DND-41 (cell line): ENCODE results near the gene SLC10A1.

Source experiments
- ATAC-seq: fragments of 200-7000 bp; cut with Tn5 transposase; 3 replicates; pipeline ENCODE4 v1.9.1; 2021; ENCODE audit warnings: low read depth; ENCODE audit not compliant: insufficient read depth
- DNase-seq: peaks from one replicate; pipeline ENCODE4 v3.0.0-alpha.2; 2020
- H2AFZ ChIP-seq: 2 replicates; pipeline ENCODE4 v1.6.0; 2012; ENCODE audit warnings: low read depth, low read length
- H3K27ac ChIP-seq: 2 replicates; pipeline ENCODE4 v1.5.1; 2012; ENCODE audit warnings: low read length, inconsistent platforms
- H3K27me3 ChIP-seq: fragments of 200-600 bp; sonication (generic); 2 replicates; pipeline ENCODE4 v1.6.0; 2012; ENCODE audit warnings: low read length, mild to moderate bottlenecking, inconsistent platforms; ENCODE audit not compliant: insufficient read depth, poor library complexity
- H3K36me3 ChIP-seq: 2 replicates; pipeline ENCODE4 v1.5.1; 2012; ENCODE audit warnings: low read length, inconsistent platforms; ENCODE audit not compliant: insufficient read depth
- H3K4me1 ChIP-seq: 2 replicates; pipeline ENCODE4 v1.5.1; 2012; ENCODE audit warnings: mild to moderate bottlenecking, low read length; ENCODE audit not compliant: insufficient read depth
- H3K4me2 ChIP-seq: 2 replicates; pipeline ENCODE4 v1.6.0; 2012; ENCODE audit warnings: mild to moderate bottlenecking, moderate library complexity, low read length, inconsistent platforms; ENCODE audit not compliant: insufficient read depth
- H3K4me3 ChIP-seq, 2 experiments: fragments of 200-600 bp in 1 of 2; shearing (Covaris generic) in 1 of 2; 2 replicates each; pipeline ENCODE4 v1.5.1; 2012 to 2016; ENCODE audit warnings: inconsistent platforms in 2 of 2, low read length in 2 of 2, mild to moderate bottlenecking in 2 of 2, low read depth in 1 of 2, moderate library complexity in 1 of 2
- H3K79me2 ChIP-seq: 2 replicates; pipeline ENCODE4 v1.6.0; 2012; ENCODE audit warnings: low read length, inconsistent platforms; ENCODE audit not compliant: insufficient read depth
- H3K9ac ChIP-seq: 2 replicates; pipeline ENCODE4 v1.6.0; 2012; ENCODE audit warnings: low read depth, mild to moderate bottlenecking, inconsistent platforms, low read length, moderate library complexity
- H3K9me3 ChIP-seq: 2 replicates; pipeline ENCODE4 v1.5.1; 2012; ENCODE audit warnings: low read length, moderate library complexity, mild to moderate bottlenecking, inconsistent platforms; ENCODE audit not compliant: insufficient read depth, severe bottlenecking
- H4K20me1 ChIP-seq: 2 replicates; pipeline ENCODE4 v1.6.0; 2012; ENCODE audit warnings: low read length; ENCODE audit not compliant: insufficient read depth
- EZH2 ChIP-seq: IDR thresholded peaks from 3 replicates; pipeline ENCODE4 v1.6.1; 2012; ENCODE audit warnings: borderline replicate concordance, low read depth, mild to moderate bottlenecking, moderate library complexity, low read length, inconsistent platforms; ENCODE audit not compliant: severe bottlenecking
- TF ChIP-seq, protein P1 (sequence below): IDR thresholded peaks from 2 replicates; pipeline ENCODE4 v1.5.1; 2012; ENCODE audit warnings: borderline replicate concordance, low read length, moderate library complexity, mild to moderate bottlenecking; ENCODE audit not compliant: poor library complexity, severe bottlenecking; ENCODE audit errors: extremely low read depth

The SLC10A1 gene

DNA sequence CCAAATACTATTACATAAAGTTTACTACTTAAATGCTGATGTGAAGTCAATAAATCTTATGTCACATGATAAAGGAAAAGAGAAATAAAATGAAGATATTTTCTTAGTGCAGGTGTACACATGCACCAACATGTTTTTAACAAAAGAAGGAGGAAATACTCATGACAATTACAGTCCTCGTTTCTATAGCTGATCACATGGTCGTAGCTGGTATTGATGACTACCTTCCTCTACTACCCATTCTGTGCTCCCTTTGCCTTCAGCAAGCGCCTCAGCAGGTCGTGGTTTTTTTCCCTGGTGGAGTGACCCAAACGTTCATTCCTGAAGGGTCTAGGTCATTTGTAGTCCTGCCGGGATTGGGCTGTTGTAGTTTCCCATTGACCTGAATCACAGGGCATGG, 25.4 kb upstream of the SLC10A1 start:
- TF ChIP-seq, protein P1, sequence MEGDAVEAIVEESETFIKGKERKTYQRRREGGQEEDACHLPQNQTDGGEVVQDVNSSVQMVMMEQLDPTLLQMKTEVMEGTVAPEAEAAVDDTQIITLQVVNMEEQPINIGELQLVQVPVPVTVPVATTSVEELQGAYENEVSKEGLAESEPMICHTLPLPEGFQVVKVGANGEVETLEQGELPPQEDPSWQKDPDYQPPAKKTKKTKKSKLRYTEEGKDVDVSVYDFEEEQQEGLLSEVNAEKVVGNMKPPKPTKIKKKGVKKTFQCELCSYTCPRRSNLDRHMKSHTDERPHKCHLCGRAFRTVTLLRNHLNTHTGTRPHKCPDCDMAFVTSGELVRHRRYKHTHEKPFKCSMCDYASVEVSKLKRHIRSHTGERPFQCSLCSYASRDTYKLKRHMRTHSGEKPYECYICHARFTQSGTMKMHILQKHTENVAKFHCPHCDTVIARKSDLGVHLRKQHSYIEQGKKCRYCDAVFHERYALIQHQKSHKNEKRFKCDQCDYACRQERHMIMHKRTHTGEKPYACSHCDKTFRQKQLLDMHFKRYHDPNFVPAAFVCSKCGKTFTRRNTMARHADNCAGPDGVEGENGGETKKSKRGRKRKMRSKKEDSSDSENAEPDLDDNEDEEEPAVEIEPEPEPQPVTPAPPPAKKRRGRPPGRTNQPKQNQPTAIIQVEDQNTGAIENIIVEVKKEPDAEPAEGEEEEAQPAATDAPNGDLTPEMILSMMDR: no peak
- no peak for TF ChIP-seq EZH2
- no peak overlapping the region for H3K27ac ChIP-seq
- H2AFZ ChIP-seq: no peak overlapping the region
- no peaks in the 10 kb centered on the region for H3K79me2 ChIP-seq
- no peak overlapping the region for H3K4me2 ChIP-seq
- no peaks in the 10 kb centered on the region for H3K36me3 ChIP-seq
- H4K20me1 ChIP-seq: no peaks in the 10 kb centered on the region
- H3K4me3 ChIP-seq: no peak overlapping the region
- no peaks in the 10 kb centered on the region for H3K4me1 ChIP-seq
- H3K27me3 ChIP-seq: peaks cover 7% of the 10 kb centered on the region
- no peak overlapping the region for H3K9ac ChIP-seq
- ATAC-seq (no peak), DNase-seq (no peak)
- no peaks in the 10 kb centered on the region for H3K9me3 ChIP-seq

DNA sequence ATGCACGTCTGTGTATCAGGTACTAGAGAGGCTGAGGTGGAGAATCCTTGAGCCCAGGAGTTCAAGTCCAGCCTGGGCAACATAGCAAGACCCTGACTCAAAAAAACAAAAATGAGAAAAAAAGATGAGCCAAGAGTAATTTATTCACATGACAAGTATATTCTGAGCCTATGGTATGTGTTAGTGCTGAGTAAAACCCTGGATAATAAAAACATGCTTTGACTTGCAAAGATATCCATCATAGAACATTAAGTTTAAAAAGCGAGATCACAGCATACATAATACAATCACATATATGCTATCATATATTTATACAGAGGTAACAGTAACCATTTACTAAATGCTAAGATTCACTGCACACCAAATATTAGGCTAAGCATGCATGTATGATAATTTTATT, 23.9 kb upstream of the SLC10A1 start:
- ATAC-seq: no peak
- TF ChIP-seq, protein P1: no peak
- TF ChIP-seq EZH2: no peak
- H4K20me1 ChIP-seq: no peaks in the 10 kb centered on the region

DNA sequence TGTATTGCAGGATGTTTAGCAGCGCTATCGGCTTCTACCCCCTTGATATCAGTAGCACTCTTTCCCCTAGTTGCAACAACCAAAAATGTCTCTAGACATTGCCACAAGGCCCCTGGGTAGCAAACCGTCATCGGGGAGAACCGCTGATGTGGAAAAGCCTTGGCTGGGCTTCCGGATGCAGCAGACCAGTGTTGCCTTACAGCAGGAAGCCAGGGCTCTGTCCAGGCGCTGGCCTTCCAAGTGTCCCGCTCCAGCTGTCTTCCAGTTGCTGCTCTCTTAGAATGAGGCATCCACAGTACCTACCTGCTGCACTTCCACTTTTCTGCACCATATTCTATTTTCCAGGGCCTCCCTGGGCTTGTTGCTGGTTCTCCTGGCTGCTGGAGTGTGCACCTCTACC, 22.6 kb upstream of the SLC10A1 start:
- Histone ChIP-seq H3K36me3 (no peaks in the 10 kb centered on the region), H2AFZ (no peak overlapping the region), H3K4me1 (no peaks in the 10 kb centered on the region), H4K20me1 (no peaks in the 10 kb centered on the region), H3K9me3 (no peaks in the 10 kb centered on the region), H3K4me3 (no peak overlapping the region), H3K4me2 (no peak overlapping the region), H3K27me3 (peaks cover 16% of the 10 kb centered on the region), H3K27ac (no peak overlapping the region), H3K79me2 (no peaks in the 10 kb centered on the region), H3K9ac (no peak overlapping the region)
- DNase-seq: no peak
- TF ChIP-seq, protein P1: no peak
- no peak for TF ChIP-seq EZH2
- ATAC-seq: no peak

More for the DNA sequence above, 23.9 kb upstream of the SLC10A1 start:
- H2AFZ ChIP-seq: no peak overlapping the region
- H3K27ac ChIP-seq: no peak overlapping the region
- H3K9ac ChIP-seq: no peak overlapping the region
- H3K9me3 ChIP-seq: no peaks in the 10 kb centered on the region
- H3K4me1 ChIP-seq: no peaks in the 10 kb centered on the region
- DNase-seq: no peak
- H3K27me3 ChIP-seq: peaks cover 14% of the 10 kb centered on the region
- no peaks in the 10 kb centered on the region for H3K36me3 ChIP-seq
- H3K79me2 ChIP-seq: no peaks in the 10 kb centered on the region
- no peak overlapping the region for H3K4me3 ChIP-seq
- H3K4me2 ChIP-seq: no peak overlapping the region

DNA sequence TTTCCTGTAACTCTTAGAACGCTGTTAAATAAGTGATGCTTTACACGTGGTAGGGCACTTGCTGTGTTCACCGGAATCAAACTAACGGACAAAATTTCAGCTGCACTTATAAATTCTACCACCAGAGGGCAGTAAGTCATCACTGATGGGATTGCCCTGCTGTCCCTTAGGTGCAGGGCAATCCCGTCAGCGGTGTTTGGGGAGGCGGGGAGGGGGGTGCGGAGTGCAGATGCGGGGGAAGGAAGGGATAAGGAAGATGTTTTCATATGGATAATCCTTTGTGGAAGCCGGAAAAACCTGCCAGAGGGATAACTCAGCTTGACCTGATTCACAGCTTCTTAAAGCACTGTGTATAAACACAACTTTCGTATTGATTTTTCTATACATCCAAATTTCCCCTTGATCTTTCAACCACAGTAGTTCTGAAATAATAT, 21.7 kb upstream of the SLC10A1 start:
- DNase-seq: peak; percentile 68
- H3K79me2 ChIP-seq: no peaks in the 10 kb centered on the region
- no peak overlapping the region for H3K9ac ChIP-seq
- no peaks in the 10 kb centered on the region for H3K9me3 ChIP-seq
- H3K36me3 ChIP-seq: no peaks in the 10 kb centered on the region
- H3K4me3 ChIP-seq: no peak overlapping the region
- ATAC-seq: peak; percentile 94
- H4K20me1 ChIP-seq: no peaks in the 10 kb centered on the region
- H3K27ac ChIP-seq: no peak overlapping the region
- H3K4me1 ChIP-seq: no peaks in the 10 kb centered on the region
- no peak overlapping the region for H2AFZ ChIP-seq
- no peak overlapping the region for H3K4me2 ChIP-seq
- no peak for TF ChIP-seq EZH2
- TF ChIP-seq, protein P1: peak; percentile 94
- H3K27me3 ChIP-seq: peaks cover 16% of the 10 kb centered on the region
